H7 (cell line): ENCODE data around the gene TSC22D2. TPM values are rescaled to one million over a fixed set of nuclear protein-coding genes. Genes with fewer than 3 reads are reported as not detected.
"Not testable (repeated sequence)": the region's sequence is repeated elsewhere in the genome, so short reads cannot be mapped to it uniquely, and the experiment has no call there.

ENCODE experiments used
- DNase-seq: peaks from one replicate; pipeline ENCODE4 v3.0.0; 2012
- H3K27me3 ChIP-seq: 2 replicates; pipeline ENCODE4 v1.6.0; 2011; ENCODE audit warnings: mild to moderate bottlenecking, low read length; ENCODE audit not compliant: control insufficient read depth, insufficient read depth
- H3K36me3 ChIP-seq: replicated peaks from 2 replicates; pipeline ENCODE4 v1.5.1; 2011; ENCODE audit warnings: low read length; ENCODE audit not compliant: control insufficient read depth, insufficient read depth
- H3K4me3 ChIP-seq: 2 replicates; pipeline ENCODE4 v1.5.1; 2011; ENCODE audit warnings: low read depth, mild to moderate bottlenecking, control low read depth, low read length, moderate library complexity; ENCODE audit not compliant: insufficient read depth
- total RNA-seq: library from RNA; depleted of rRNA; stranded (reverse); fragments of >200 nt; shearing (Covaris generic); gene quantifications from 2 replicates; pipeline ENCODE4 v1.2.3, GENCODE V29; 2014

Gene TSC22D2
- total RNA-seq, 1 experiment from 2014 or later: 5.8 TPM

GRCh38 chr3:150460484-150460883 is 52.4 kb downstream of the TSC22D2 start:
- Histone ChIP-seq H3K27me3 (no peaks in the 10 kb centered on the region), H3K36me3 (0 out of 2 replicates have a peak, but pooled peaks cover 3% of the 10 kb centered on the region), H3K4me3 (no peak overlapping the region)
- no peak for DNase-seq

GRCh38 chr3:150461399-150461798 is 53.3 kb downstream of the TSC22D2 start:
- H3K36me3 ChIP-seq: 0 out of 2 replicates have a peak, but pooled peaks cover 3% of the 10 kb centered on the region
- no peak for DNase-seq
- no peaks in the 10 kb centered on the region for H3K27me3 ChIP-seq

GRCh38 chr3:150462108-150462507 is 54.0 kb downstream of the TSC22D2 start:
- H3K4me3 ChIP-seq: no peak overlapping the region
- DNase-seq: no peak
- H3K36me3 ChIP-seq: 0 out of 2 replicates have a peak, but pooled peaks cover 3% of the 10 kb centered on the region
- no peaks in the 10 kb centered on the region for H3K27me3 ChIP-seq

More at GRCh38 chr3:150461399-150461798, 53.3 kb downstream of the TSC22D2 start:
- no peak overlapping the region for H3K4me3 ChIP-seq

DNA sequence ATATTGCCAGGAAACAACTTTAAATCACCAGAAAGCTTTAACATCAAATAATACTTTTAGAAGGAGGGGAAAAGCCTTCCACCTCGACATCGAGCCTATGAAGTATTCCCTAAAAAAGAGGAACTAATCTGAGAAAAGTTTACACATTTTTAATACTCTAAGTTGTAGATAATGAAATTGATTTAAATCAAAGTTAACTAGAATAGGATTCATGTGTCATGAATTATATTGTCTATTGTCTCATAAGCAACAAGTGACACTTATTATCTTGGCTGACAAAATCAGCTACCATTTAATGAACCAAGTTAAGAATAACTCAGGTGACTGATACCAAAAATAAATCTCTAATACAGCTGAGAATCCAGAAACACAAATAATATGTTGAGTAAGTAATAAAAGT is 56.6 kb downstream of the TSC22D2 start:
- Histone ChIP-seq H3K4me3 (no peak overlapping the region), H3K27me3 (no peaks in the 10 kb centered on the region), H3K36me3 (no peaks in the 10 kb centered on the region)
- no peak for DNase-seq

- DNase-seq: no peak
- H3K27me3 ChIP-seq: no peaks in the 10 kb centered on the region
Observed at GRCh38 chr3:150467381-150467780, 59.3 kb downstream of the TSC22D2 start.

GRCh38 chr3:150469031-150469930 is 61.2 kb downstream of the TSC22D2 start:
- no peak for DNase-seq
- H3K4me3 ChIP-seq: no peak overlapping the region
- H3K27me3 ChIP-seq: no peaks in the 10 kb centered on the region
- H3K36me3 ChIP-seq: no peaks in the 10 kb centered on the region

More at GRCh38 chr3:150467381-150467780, 59.3 kb downstream of the TSC22D2 start:
- no peak overlapping the region for H3K4me3 ChIP-seq
- no peaks in the 10 kb centered on the region for H3K36me3 ChIP-seq

- no peak for DNase-seq
- H3K27me3 ChIP-seq: no peaks in the 10 kb centered on the region
- H3K4me3 ChIP-seq: no peak overlapping the region
- H3K36me3 ChIP-seq: no peaks in the 10 kb centered on the region
Observed at GRCh38 chr3:150469931-150470740, 62.0 kb downstream of the TSC22D2 start.

GRCh38 chr3:150472421-150472820 is 64.3 kb downstream of the TSC22D2 start:
- Histone ChIP-seq H3K36me3 (no peaks in the 10 kb centered on the region), H3K4me3 (no peak overlapping the region), H3K27me3 (no peaks in the 10 kb centered on the region)
- no peak for DNase-seq

GRCh38 chr3:150473161-150473560 is 65.1 kb downstream of the TSC22D2 start:
- not testable (repeated sequence) for DNase-seq, H3K36me3 ChIP-seq, H3K4me3 ChIP-seq, H3K27me3 ChIP-seq

GRCh38 chr3:150479370-150479769 is 71.3 kb downstream of the TSC22D2 start:
- no peaks in the 10 kb centered on the region for H3K27me3 ChIP-seq
- no peak for DNase-seq
- H3K36me3 ChIP-seq: no peaks in the 10 kb centered on the region
- no peak overlapping the region for H3K4me3 ChIP-seq

- H3K27me3 ChIP-seq: no peaks in the 10 kb centered on the region
- H3K4me3 ChIP-seq: no peak overlapping the region
- H3K36me3 ChIP-seq: no peaks in the 10 kb centered on the region
- no peak for DNase-seq
Observed at GRCh38 chr3:150480877-150481276, 72.8 kb downstream of the TSC22D2 start.

GRCh38 chr3:150483226-150483625 is 75.1 kb downstream of the TSC22D2 start:
- H3K27me3 ChIP-seq: no peaks in the 10 kb centered on the region
- DNase-seq: no peak
- H3K4me3 ChIP-seq: no peak overlapping the region
- no peaks in the 10 kb centered on the region for H3K36me3 ChIP-seq

GRCh38 chr3:150484410-150484809 is 76.3 kb downstream of the TSC22D2 start:
- no peaks in the 10 kb centered on the region for H3K27me3 ChIP-seq
- no peaks in the 10 kb centered on the region for H3K36me3 ChIP-seq
- no peak overlapping the region for H3K4me3 ChIP-seq
- no peak for DNase-seq

DNA sequence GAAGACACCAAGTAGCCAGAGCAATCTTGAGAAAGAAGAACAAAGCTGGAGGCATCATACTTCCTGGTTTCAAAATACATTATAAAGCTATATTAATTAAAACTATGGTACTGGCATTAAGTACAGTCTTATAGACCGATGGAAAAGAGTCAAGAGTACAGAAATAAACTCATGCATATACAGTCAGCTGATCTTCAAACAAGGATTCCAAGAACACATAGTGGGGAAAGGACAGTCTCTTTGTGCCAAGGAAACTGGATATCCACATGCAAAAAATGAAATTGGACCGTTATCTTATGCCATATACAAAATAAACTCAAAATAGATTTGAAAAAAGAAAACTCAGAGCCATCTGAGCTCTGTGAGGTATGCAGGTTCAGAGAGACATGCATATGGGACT is 80.8 kb downstream of the TSC22D2 start:
- DNase-seq: no peak
- H3K4me3 ChIP-seq: no peak overlapping the region
- no peaks in the 10 kb centered on the region for H3K27me3 ChIP-seq
- no peaks in the 10 kb centered on the region for H3K36me3 ChIP-seq
